CD14-positive monocyte (primary cell): ENCODE results near the gene PRMT2. TPM values are rescaled to one million over a fixed set of nuclear protein-coding genes. Genes with fewer than 3 reads are reported as not detected.

Source experiments
- DNase-seq, 3 donors: peaks; one replicate each; pipeline ENCODE4 v3.0.0-alpha.2; 2011 to 2022
- H2AFZ ChIP-seq: 2 replicates; pipeline ENCODE4 v1.6.0; 2012; ENCODE audit warnings: mild to moderate bottlenecking, low read depth, low read length, inconsistent platforms; ENCODE audit not compliant: insufficient read depth, poor library complexity, severe bottlenecking
- H3K27ac ChIP-seq, 2 donors: 1 replicate in 1 of 2; 2 replicates in 1 of 2; pipeline ENCODE4 v1.5.1; 2012 to 2013; ENCODE audit warnings: low read length in 2 of 2, control low read depth in 1 of 2, inconsistent platforms in 1 of 2, low read depth in 1 of 2, mild to moderate bottlenecking in 1 of 2
- H3K27me3 ChIP-seq, 2 donors: one replicate each; pipeline versions ENCODE4 v1.6.0 to v1.6.1; 2011 to 2013; ENCODE audit warnings: low read length in 2 of 2; ENCODE audit not compliant: control insufficient read depth in 2 of 2, insufficient read depth in 2 of 2
- H3K36me3 ChIP-seq, 2 donors: replicated peaks in 1 of 2; 1 replicate in 1 of 2; 2 replicates in 1 of 2; pipeline versions ENCODE4 v1.5.1 to v1.6.1; 2012 to 2013; ENCODE audit warnings: low read length in 2 of 2, control low read depth in 1 of 2, inconsistent platforms in 1 of 2, mild to moderate bottlenecking in 1 of 2; ENCODE audit not compliant: insufficient read depth in 2 of 2, control insufficient read depth in 1 of 2
- H3K4me1 ChIP-seq, 2 donors: 1 replicate in 1 of 2; 2 replicates in 1 of 2; pipeline versions ENCODE4 v1.5.1 to v1.6.1; 2012 to 2013; ENCODE audit warnings: low read length in 2 of 2, control low read depth in 1 of 2, inconsistent platforms in 1 of 2, mild to moderate bottlenecking in 1 of 2, moderate library complexity in 1 of 2; ENCODE audit not compliant: insufficient read depth in 2 of 2, control insufficient read depth in 1 of 2
- H3K4me2 ChIP-seq: replicated peaks from 2 replicates; pipeline ENCODE3; 2012; ENCODE audit warnings: low read length, moderate library complexity, mild to moderate bottlenecking; ENCODE audit not compliant: poor library complexity, severe bottlenecking; ENCODE audit errors: extremely low read depth
- H3K4me3 ChIP-seq, 3 experiments: fragments of 200-600 bp in 1 of 3; sonication (generic) in 1 of 3; replicated peaks in 1 of 3; 1 replicate in 2 of 3; 2 replicates in 1 of 3; pipeline ENCODE4 v1.5.1; 2011 to 2013; ENCODE audit warnings: low read length in 3 of 3, mild to moderate bottlenecking in 3 of 3, control low read depth in 2 of 3, low read depth in 2 of 3, inconsistent platforms in 1 of 3, moderate library complexity in 1 of 3
- H3K79me2 ChIP-seq: 2 replicates; pipeline ENCODE4 v1.6.0; 2012; ENCODE audit warnings: mild to moderate bottlenecking, control low read depth, inconsistent platforms, low read length, moderate library complexity; ENCODE audit not compliant: insufficient read depth
- H3K9ac ChIP-seq: 2 replicates; pipeline ENCODE4 v1.6.0; 2017; ENCODE audit warnings: low read length, mild to moderate bottlenecking; ENCODE audit not compliant: insufficient read depth, poor library complexity, severe bottlenecking
- H3K9me3 ChIP-seq, 2 donors: replicated peaks in 1 of 2; 1 replicate in 1 of 2; 2 replicates in 1 of 2; pipeline versions ENCODE4 v1.5.1 to v1.6.1; 2012 to 2013; ENCODE audit warnings: low read length in 2 of 2, control low read depth in 1 of 2; ENCODE audit not compliant: control insufficient read depth in 1 of 2, insufficient read depth in 1 of 2
- H4K20me1 ChIP-seq: 2 replicates; pipeline ENCODE4 v1.6.0; 2012; ENCODE audit warnings: mild to moderate bottlenecking, low read length, control low read depth, moderate library complexity; ENCODE audit not compliant: insufficient read depth
- H3K27ac Mint-ChIP-seq, 7 donors: one replicate each; pipeline ENCODE4 v1.8.0; 2020; ENCODE audit warnings: mild to moderate bottlenecking in 7 of 7, mixed read lengths in 7 of 7, moderate library complexity in 6 of 7, inconsistent platforms in 2 of 7
- H3K27me3 Mint-ChIP-seq, 3 donors: one replicate each; pipeline ENCODE4 v1.8.0; 2021 to 2022; ENCODE audit warnings: low read depth in 3 of 3, mild to moderate bottlenecking in 3 of 3, mixed read lengths in 3 of 3, moderate library complexity in 3 of 3, inconsistent platforms in 1 of 3
- H3K36me3 Mint-ChIP-seq, 2 donors: one replicate each; pipeline ENCODE4 v1.8.0; 2020; ENCODE audit warnings: mixed read lengths in 2 of 2, inconsistent platforms in 1 of 2, mild to moderate bottlenecking in 1 of 2
- H3K4me1 Mint-ChIP-seq: one replicate; pipeline ENCODE4 v1.8.0; 2020; ENCODE audit warnings: mild to moderate bottlenecking, mixed read lengths
- H3K4me3 Mint-ChIP-seq, 2 donors: one replicate each; pipeline ENCODE4 v1.8.0; 2020; ENCODE audit warnings: mild to moderate bottlenecking in 2 of 2, mixed read lengths in 2 of 2, moderate library complexity in 1 of 2
- H3K9me3 Mint-ChIP-seq, 7 donors: one replicate each; pipeline ENCODE4 v1.8.0; 2020 to 2022; ENCODE audit warnings: mixed read lengths in 7 of 7, mild to moderate bottlenecking in 6 of 7, moderate library complexity in 6 of 7, inconsistent platforms in 2 of 7
- CTCF ChIP-seq: fragments of 200-600 bp; IDR thresholded peaks from one replicate; pipeline ENCODE4 v1.8.0; 2022; ENCODE audit warnings: antibody characterized with exemption, mild to moderate bottlenecking
- WGBS: methylation state at CpG from one replicate; pipeline ENCODE4 v1.1.5; 2013; ENCODE audit warnings: missing lambda C conversion rate; ENCODE audit not compliant: insufficient coverage; 5-methylcytosine and 5-hydroxymethylcytosine counted together
- intact Hi-C, 2 donors: fragments of 100-400 bp; cut with micrococcal nuclease; formaldehyde crosslinking; loops; one replicate each; pipeline versions ENCODE4 v1.15.0 to v1.15.1; 2023
- polyA plus RNA-seq, 3 donors: library from polyadenylated mRNA; depleted of rRNA in 1 of 3; unstranded in 2 of 3; stranded (reverse) in 1 of 3; fragments of 300-500 nt in 2 of 3; fragments of >200 nt in 1 of 3; fragmentation: Illumina TruSeq in 2 of 3; gene quantifications; 1 replicate in 2 of 3; 2 replicates in 1 of 3; pipeline ENCODE4 v1.2.3, GENCODE V29; 2012 to 2021

Gene PRMT2
- polyA plus RNA-seq, 3 donors, result 71.5 to 106 (median 77.2) TPM

GRCh38 chr21:46633566-46633965 lies 1.9 kb upstream of the PRMT2 start:
- Histone ChIP-seq H3K27ac (no peak overlapping the region), H3K79me2 (peaks cover 31% of the 10 kb centered on the region), H2AFZ (no peak overlapping the region), H3K9me3 (no peaks in the 10 kb centered on the region), H3K36me3 (peaks cover 2 to 7% of the 10 kb centered on the region in 2 donors), H3K9ac (no peak overlapping the region), H3K4me2 (no peak overlapping the region), H3K4me3 (no peak overlapping the region), H4K20me1 (peaks cover 25% of the 10 kb centered on the region), H3K4me1 (peaks cover 27 to 33% of the 10 kb centered on the region in 2 donors), H3K27me3 (no peaks in the 10 kb centered on the region)
- no peak overlapping the region for H3K4me3 Mint-ChIP-seq
- H3K4me1 Mint-ChIP-seq, result peaks cover 31% of the 10 kb centered on the region
- intact Hi-C loops, result no loop called here
- peak overlapping the region in 2 of 7 donors; percentile 7 to 61 for H3K27ac Mint-ChIP-seq
- peaks cover 0 to 2% (median 2%) of the 10 kb centered on the region in 3 donors for H3K27me3 Mint-ChIP-seq
- no peak for TF ChIP-seq CTCF
- H3K36me3 Mint-ChIP-seq, result peaks cover 4 to 6% of the 10 kb centered on the region in 2 donors
- DNase-seq, result no peak
- H3K9me3 Mint-ChIP-seq, result peaks cover 0 to 4% (median 0%) of the 10 kb centered on the region in 7 donors
- no CpG with 5 or more reads among the region's 5 CpGs for WGBS

GRCh38 chr21:46634427-46634826 lies 1.0 kb upstream of the PRMT2 start:
- Histone ChIP-seq H2AFZ (peak overlapping the region; percentile 85), H3K27me3 (no peaks in the 10 kb centered on the region), H3K27ac (peak overlapping the region; percentile 95 to 96), H3K4me2 (peak overlapping the region; percentile 93), H3K9me3 (no peaks in the 10 kb centered on the region), H3K4me1 (peaks cover 27 to 41% of the 10 kb centered on the region in 2 donors), H3K36me3 (peaks cover 2 to 7% of the 10 kb centered on the region in 2 donors), H3K4me3 (peak overlapping the region; percentile 59 to 91 (median 90)), H4K20me1 (peaks cover 31% of the 10 kb centered on the region), H3K79me2 (peaks cover 40% of the 10 kb centered on the region), H3K9ac (peak overlapping the region; percentile 93)
- peak overlapping the region; percentile 91 to 98 (median 97) for H3K27ac Mint-ChIP-seq
- peaks cover 0 to 2% (median 0%) of the 10 kb centered on the region in 3 donors for H3K27me3 Mint-ChIP-seq
- intact Hi-C loops, result no loop called here
- H3K36me3 Mint-ChIP-seq, result peaks cover 4 to 6% of the 10 kb centered on the region in 2 donors
- 80% methylated on average over 2 of the region's 8 CpGs for WGBS
- H3K4me3 Mint-ChIP-seq, result peak overlapping the region; percentile 86 to 91
- no peak for DNase-seq
- H3K4me1 Mint-ChIP-seq, result peaks cover 40% of the 10 kb centered on the region
- H3K9me3 Mint-ChIP-seq, result peaks cover 0 to 2% (median 0%) of the 10 kb centered on the region in 7 donors
- no peak for TF ChIP-seq CTCF
